Hepatocyte (in vitro differentiated cells): ENCODE results near the gene DYNC1LI2. TPM values are rescaled to one million over a fixed set of nuclear protein-coding genes. Genes with fewer than 3 reads are reported as not detected.

Experiments
- DNase-seq: peaks from one replicate; pipeline ENCODE4 v3.0.0-alpha.2; 2016; ENCODE audit warnings: low spot score
- H2AFZ ChIP-seq: fragments of 200-600 bp; sonication (generic); 2 replicates; pipeline ENCODE4 v1.6.0; 2016; ENCODE audit warnings: antibody characterized with exemption, mild to moderate bottlenecking
- H3K27ac ChIP-seq: fragments of 200-600 bp; sonication (generic); 2 replicates; pipeline ENCODE4 v1.5.1; 2016; ENCODE audit warnings: mild to moderate bottlenecking
- H3K27me3 ChIP-seq: fragments of 200-600 bp; sonication (generic); 2 replicates; pipeline ENCODE4 v1.6.1; 2016
- H3K36me3 ChIP-seq: fragments of 200-600 bp; sonication (generic); replicated peaks from 2 replicates; pipeline ENCODE4 v1.5.1; 2016; ENCODE audit warnings: low read depth; ENCODE audit not compliant: insufficient read depth
- H3K4me1 ChIP-seq: fragments of 200-600 bp; sonication (generic); 2 replicates; pipeline ENCODE4 v1.5.1; 2016; ENCODE audit warnings: mild to moderate bottlenecking, moderate library complexity; ENCODE audit not compliant: insufficient read depth
- H3K4me2 ChIP-seq: fragments of 200-600 bp; sonication (generic); 2 replicates; pipeline ENCODE4 v1.6.0; 2016
- H3K4me3 ChIP-seq: fragments of 200-600 bp; sonication (generic); 2 replicates; pipeline ENCODE4 v1.5.1; 2016; ENCODE audit warnings: mild to moderate bottlenecking
- H3K79me2 ChIP-seq: fragments of 200-600 bp; sonication (generic); 2 replicates; pipeline ENCODE4 v1.6.0; 2017; ENCODE audit warnings: mild to moderate bottlenecking
- H3K9me2 ChIP-seq: fragments of 200-600 bp; sonication (generic); replicated peaks from 2 replicates; pipeline ENCODE4 v1.6.0; 2017; ENCODE audit warnings: mild to moderate bottlenecking; ENCODE audit not compliant: insufficient read depth
- H3K9me3 ChIP-seq: fragments of 200-600 bp; sonication (generic); 2 replicates; pipeline ENCODE4 v1.5.1; 2016; ENCODE audit warnings: low read depth, mild to moderate bottlenecking
- H4K20me1 ChIP-seq: fragments of 200-600 bp; sonication (generic); 2 replicates; pipeline ENCODE4 v1.6.0; 2016; ENCODE audit warnings: mild to moderate bottlenecking; ENCODE audit not compliant: insufficient read depth, poor library complexity, severe bottlenecking
- CTCF ChIP-seq: fragments of 200-600 bp; sonication (generic); IDR thresholded peaks from 2 replicates; pipeline ENCODE4 v1.5.1; 2016; ENCODE audit warnings: antibody characterized with exemption, mild to moderate bottlenecking; ENCODE audit not compliant: poor library complexity
- EZH2 ChIP-seq: fragments of 200-600 bp; sonication (generic); IDR thresholded peaks from 2 replicates; pipeline ENCODE4 v1.6.1; 2016; ENCODE audit warnings: antibody characterized with exemption, mild to moderate bottlenecking, borderline replicate concordance
- EZH2phosphoT487 ChIP-seq: fragments of 200-600 bp; sonication (generic); IDR thresholded peaks from one replicate; pipeline ENCODE4 v1.6.1; 2018; ENCODE audit warnings: antibody characterized with exemption, mild to moderate bottlenecking, low read depth, moderate library complexity; ENCODE audit not compliant: unreplicated experiment, severe bottlenecking
- WGBS: methylation state at CpG from one replicate; pipeline ENCODE4 v1.1.6; 2016; ENCODE audit warnings: low lambda C conversion rate; ENCODE audit errors: missing lambda C conversion rate; 5-methylcytosine and 5-hydroxymethylcytosine counted together
- polyA plus RNA-seq: library from polyadenylated mRNA; unstranded; fragments of >200 nt; fragmentation: Nextera tagmentation; extraction: Ambion mirVana; gene quantifications from 2 replicates; pipeline ENCODE4 v1.2.1, GENCODE V29; 2016
- total RNA-seq: library from RNA; depleted of rRNA; stranded (reverse); fragments of >200 nt; gene quantifications from 2 replicates; pipeline ENCODE4 v1.2.3, GENCODE V29; 2014

DYNC1LI2 gene
- total and polyA plus RNA-seq, 2 experiments from 2014 or later: 97.3 to 99.1 TPM

- Histone ChIP-seq H3K79me2 (peaks cover 38% of the 10 kb centered on the region), H3K9me3 (no peaks in the 10 kb centered on the region), H3K4me2 (no peak overlapping the region), H3K9me2 (no peaks in the 10 kb centered on the region), H3K27me3 (no peaks in the 10 kb centered on the region), H3K4me3 (no peak overlapping the region), H3K4me1 (peaks cover 13% of the 10 kb centered on the region), H2AFZ (no peak overlapping the region), H3K27ac (no peak overlapping the region), H4K20me1 (peaks cover 29% of the 10 kb centered on the region), H3K36me3 (no peaks in the 10 kb centered on the region)
- no peak for TF ChIP-seq CTCF
- TF ChIP-seq EZH2phosphoT487: no peak
- no peak for TF ChIP-seq EZH2
- no peak for DNase-seq
- WGBS: 98% methylated on average over 2 of the region's 2 CpGs
Observed at GRCh38 chr16:66752958-66753357, 1.5 kb upstream of the DYNC1LI2 start.

GRCh38 chr16:66752379-66752778 is 970 bp upstream of the DYNC1LI2 start:
- no peaks in the 10 kb centered on the region for H3K27me3 ChIP-seq
- DNase-seq: no peak
- TF ChIP-seq CTCF: no peak
- no peak for TF ChIP-seq EZH2
- no peak for TF ChIP-seq EZH2phosphoT487
- no peak overlapping the region for H3K4me3 ChIP-seq
- peaks cover 33% of the 10 kb centered on the region for H4K20me1 ChIP-seq
- peaks cover 13% of the 10 kb centered on the region for H3K4me1 ChIP-seq
- H3K4me2 ChIP-seq: peak overlapping the region; percentile 87
- no peaks in the 10 kb centered on the region for H3K9me3 ChIP-seq
- H2AFZ ChIP-seq: peak overlapping the region; percentile 99
- WGBS: 90% methylated on average over 6 of the region's 6 CpGs
- no peaks in the 10 kb centered on the region for H3K36me3 ChIP-seq
- peaks cover 44% of the 10 kb centered on the region for H3K79me2 ChIP-seq
- H3K9me2 ChIP-seq: no peaks in the 10 kb centered on the region
- H3K27ac ChIP-seq: no peak overlapping the region

- Histone ChIP-seq H3K9me2 (no peaks in the 10 kb centered on the region), H3K4me1 (peaks cover 13% of the 10 kb centered on the region), H3K79me2 (peaks cover 48% of the 10 kb centered on the region), H3K27me3 (no peaks in the 10 kb centered on the region), H3K36me3 (no peaks in the 10 kb centered on the region), H2AFZ (peak overlapping the region; percentile 99), H3K4me3 (peak overlapping the region; percentile 100), H3K9me3 (no peaks in the 10 kb centered on the region), H3K4me2 (peak overlapping the region; percentile 87), H3K27ac (no peak overlapping the region), H4K20me1 (peaks cover 33% of the 10 kb centered on the region)
- DNase-seq: no peak
- TF ChIP-seq EZH2phosphoT487 (no peak), CTCF (peak; percentile 2), EZH2 (no peak)
- 56% methylated on average over 3 of the region's 3 CpGs for WGBS
Observed at GRCh38 chr16:66751992-66752322, 548 bp upstream of the DYNC1LI2 start.

GRCh38 chr16:66751053-66751302 is 431 bp downstream of the DYNC1LI2 start:
- Histone ChIP-seq H3K79me2 (peaks cover 58% of the 10 kb centered on the region), H3K27ac (peak overlapping the region; percentile 96), H3K9me2 (no peaks in the 10 kb centered on the region), H3K9me3 (no peaks in the 10 kb centered on the region), H2AFZ (peak overlapping the region; percentile 99), H3K4me1 (peaks cover 13% of the 10 kb centered on the region), H3K27me3 (no peaks in the 10 kb centered on the region), H3K4me3 (peak overlapping the region; percentile 100), H3K36me3 (no peaks in the 10 kb centered on the region), H4K20me1 (peaks cover 40% of the 10 kb centered on the region), H3K4me2 (peak overlapping the region; percentile 87)
- TF ChIP-seq EZH2 (no peak), CTCF (no peak), EZH2phosphoT487 (no peak)
- 0% methylated on average over 8 of the region's 22 CpGs for WGBS
- peak; percentile 53 for DNase-seq
